Thyroid gland (tissue), 4 donors: ENCODE measurements around the gene FREM3. TPM values are rescaled to one million over a fixed set of nuclear protein-coding genes. Genes with fewer than 3 reads are reported as not detected.
"Not testable (repeated sequence)": the region's sequence is repeated elsewhere in the genome, so short reads cannot be mapped to it uniquely, and the experiment has no call there.

Experiments
- DNase-seq, 2 donors: peaks; one replicate each; pipeline ENCODE4 v3.0.0-alpha.2; 2019
- H3K27ac ChIP-seq, 3 donors: fragments of 200-600 bp; sonication (generic); 1 replicate in 2 of 3; 2 replicates in 1 of 3; pipeline ENCODE4 v1.5.1; 2016 to 2019; ENCODE audit warnings: mild to moderate bottlenecking in 1 of 3, moderate library complexity in 1 of 3
- H3K27me3 ChIP-seq: fragments of 200-600 bp; sonication (generic); one replicate; pipeline ENCODE4 v1.5.1; 2019
- H3K36me3 ChIP-seq, 2 donors: fragments of 200-600 bp; sonication (generic); one replicate each; pipeline ENCODE4 v1.5.1; 2016 to 2019
- H3K4me1 ChIP-seq, 2 donors: fragments of 200-600 bp; sonication (generic); one replicate each; pipeline ENCODE4 v1.5.1; 2017 to 2019
- H3K4me3 ChIP-seq, 3 donors: fragments of 200-600 bp; sonication (generic); replicated peaks in 1 of 3; 1 replicate in 2 of 3; 2 replicates in 1 of 3; pipeline ENCODE4 v1.5.1; 2016; ENCODE audit warnings: mild to moderate bottlenecking in 1 of 3
- H3K9me3 ChIP-seq: fragments of 200-600 bp; sonication (generic); one replicate; pipeline ENCODE4 v1.5.1; 2017
- POLR2A ChIP-seq, 2 donors: fragments of 450-650 bp; IDR thresholded peaks; one replicate each; pipeline ENCODE4 v1.6.1; 2017; ENCODE audit warnings: antibody characterized with exemption in 2 of 2, mild to moderate bottlenecking in 2 of 2, moderate library complexity in 1 of 2
- WGBS, 2 donors: methylation state at CpG; one replicate each; pipeline ENCODE4 v1.1.5; 2017; 5-methylcytosine and 5-hydroxymethylcytosine counted together
- intact Hi-C: fragments of 100-400 bp; cut with DNase I; formaldehyde crosslinking; loops from one replicate; pipeline ENCODE4 v1.15.1; 2023
- total RNA-seq, 4 donors: library from RNA; depleted of rRNA; stranded (reverse); fragments of >200 nt; gene quantifications; one replicate each; pipeline ENCODE4 v1.2.3, GENCODE V29; 2016
- TF ChIP-seq, protein P1 (sequence below), 6 experiments: fragments of 200-600 bp in 3 of 6; fragments of 450-650 bp in 3 of 6; sonication (generic) in 3 of 6; IDR thresholded peaks; one replicate each; pipeline ENCODE4 v1.5.1; 2016 to 2019; ENCODE audit warnings: antibody characterized with exemption in 6 of 6, mild to moderate bottlenecking in 2 of 6, inconsistent platforms in 1 of 6, moderate library complexity in 1 of 6

Gene FREM3
- not detected for total RNA-seq

DNA sequence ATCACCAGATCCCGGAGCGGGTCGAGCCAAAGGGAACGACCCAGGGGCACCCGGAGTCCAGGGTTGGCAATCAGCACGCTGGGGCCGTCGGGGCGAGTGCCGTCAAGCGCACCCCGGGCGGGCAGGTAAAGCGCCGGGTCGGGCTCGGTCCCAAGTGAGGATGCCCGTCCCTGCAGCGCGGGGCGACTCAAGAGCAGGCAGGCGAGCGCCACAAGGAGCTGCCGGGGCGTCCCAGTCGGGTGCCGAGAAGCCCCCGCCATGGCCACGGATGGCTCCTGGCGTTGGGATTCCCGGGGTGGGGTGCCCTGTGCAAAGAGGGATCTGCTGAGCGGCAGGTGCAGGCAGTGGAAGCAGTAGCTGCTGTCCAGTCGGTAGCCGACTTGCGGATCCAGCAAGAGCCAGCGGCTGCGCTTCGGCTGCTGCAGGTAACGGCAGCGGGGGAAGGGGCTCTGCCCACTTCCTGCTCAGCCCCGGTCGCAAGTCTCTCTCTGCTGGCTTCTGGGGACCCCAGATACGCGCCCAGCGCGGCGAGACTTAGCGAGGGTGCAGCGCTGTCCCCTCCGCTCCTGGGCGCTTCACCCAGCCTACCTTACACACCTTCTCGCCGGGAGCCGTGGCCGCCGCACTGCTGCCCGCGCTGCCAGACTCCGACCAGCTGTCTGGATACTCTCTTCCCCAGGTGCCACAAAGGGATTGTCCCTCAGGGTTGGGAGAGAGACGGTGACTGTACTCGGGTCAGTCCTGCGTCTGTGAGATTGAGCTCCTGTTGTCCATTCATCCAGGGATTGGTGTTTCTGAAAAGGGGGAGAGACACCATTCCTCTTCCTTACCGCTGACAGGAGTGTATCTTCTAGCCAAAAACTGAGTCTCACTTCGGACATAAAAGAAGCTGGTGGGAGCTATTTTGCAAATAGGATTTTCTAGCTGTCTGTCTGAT, at the start of gene FREM3:
Gene FREM3, minus strand, starts transcription at position 260 of the 937 bp plus-strand sequence. Its CDS starts 0 bp downstream, at position 260.
- WGBS, 2 donors = 3 to 10% methylated on average over 14 to 21 of the region's 64 CpGs
- no peaks in the 10 kb centered on the region for H3K36me3 ChIP-seq
- peak within 1 kb of the TSS in 1 of 3 donors; percentile 5 for H3K4me3 ChIP-seq
- TF ChIP-seq, protein P1, sequence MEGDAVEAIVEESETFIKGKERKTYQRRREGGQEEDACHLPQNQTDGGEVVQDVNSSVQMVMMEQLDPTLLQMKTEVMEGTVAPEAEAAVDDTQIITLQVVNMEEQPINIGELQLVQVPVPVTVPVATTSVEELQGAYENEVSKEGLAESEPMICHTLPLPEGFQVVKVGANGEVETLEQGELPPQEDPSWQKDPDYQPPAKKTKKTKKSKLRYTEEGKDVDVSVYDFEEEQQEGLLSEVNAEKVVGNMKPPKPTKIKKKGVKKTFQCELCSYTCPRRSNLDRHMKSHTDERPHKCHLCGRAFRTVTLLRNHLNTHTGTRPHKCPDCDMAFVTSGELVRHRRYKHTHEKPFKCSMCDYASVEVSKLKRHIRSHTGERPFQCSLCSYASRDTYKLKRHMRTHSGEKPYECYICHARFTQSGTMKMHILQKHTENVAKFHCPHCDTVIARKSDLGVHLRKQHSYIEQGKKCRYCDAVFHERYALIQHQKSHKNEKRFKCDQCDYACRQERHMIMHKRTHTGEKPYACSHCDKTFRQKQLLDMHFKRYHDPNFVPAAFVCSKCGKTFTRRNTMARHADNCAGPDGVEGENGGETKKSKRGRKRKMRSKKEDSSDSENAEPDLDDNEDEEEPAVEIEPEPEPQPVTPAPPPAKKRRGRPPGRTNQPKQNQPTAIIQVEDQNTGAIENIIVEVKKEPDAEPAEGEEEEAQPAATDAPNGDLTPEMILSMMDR (IDR thresholded peaks at IDR 0.05) = no peak
- no peak for TF ChIP-seq POLR2A (IDR thresholded peaks at IDR 0.05)
- intact Hi-C loops = no loop called here
- peak; percentile 3 to 7 for DNase-seq
- H3K9me3 ChIP-seq = no peaks in the 10 kb centered on the region
- peaks cover 12% of the 10 kb centered on the region for H3K27me3 ChIP-seq
- H3K27ac ChIP-seq = no peak within 1 kb of the TSS
- peaks cover 13 to 16% of the 10 kb centered on the region in 2 donors for H3K4me1 ChIP-seq

DNA sequence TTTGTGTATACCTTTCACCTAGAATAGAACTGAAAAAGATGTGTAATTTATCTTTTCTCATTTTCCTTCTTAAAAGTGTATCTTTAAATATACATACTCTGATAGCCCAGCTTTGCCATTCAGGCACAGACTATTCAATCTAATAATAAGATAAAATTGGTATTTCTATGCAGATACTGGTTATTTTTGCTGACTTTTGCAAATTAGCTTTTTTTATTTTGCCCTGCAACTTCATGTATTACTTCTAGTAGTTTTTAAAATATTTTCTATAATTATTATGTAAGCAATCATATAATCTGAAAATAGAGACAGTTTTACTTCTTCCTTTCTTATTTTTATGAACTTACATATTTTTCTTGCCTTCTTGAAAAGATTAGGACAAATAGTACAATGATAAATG, 45.4 kb upstream of the FREM3 start:
- H3K27me3 ChIP-seq = no peaks in the 10 kb centered on the region
- intact Hi-C loops = no loop called here
- no peaks in the 10 kb centered on the region for H3K4me1 ChIP-seq
- no peak overlapping the region for H3K4me3 ChIP-seq
- H3K27ac ChIP-seq = no peak overlapping the region
- DNase-seq = no peak
- H3K9me3 ChIP-seq = no peaks in the 10 kb centered on the region
- no peaks in the 10 kb centered on the region for H3K36me3 ChIP-seq
- TF ChIP-seq POLR2A (IDR thresholded peaks at IDR 0.05) = no peak
- TF ChIP-seq, protein P1 (IDR thresholded peaks at IDR 0.05) = no peak

DNA sequence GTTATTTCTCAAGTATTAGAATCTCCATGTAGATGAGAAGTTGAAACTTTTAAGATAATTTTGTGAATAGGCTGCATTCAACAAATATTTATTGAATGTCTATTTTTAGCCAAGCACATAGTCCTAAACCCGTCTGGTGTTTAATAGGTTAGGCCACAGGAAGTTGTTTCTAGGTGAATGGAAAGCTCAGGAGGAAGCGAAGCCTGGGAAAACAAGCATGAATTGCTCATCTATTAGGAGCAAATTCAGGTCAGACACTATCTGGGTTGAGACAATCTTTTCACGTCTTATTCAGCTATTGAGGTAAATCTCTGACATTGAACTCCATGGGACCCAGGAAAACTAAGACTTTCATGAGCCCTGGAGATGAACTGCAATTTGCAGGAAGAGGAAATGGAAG, 43.1 kb upstream of the FREM3 start:
- no peaks in the 10 kb centered on the region for H3K4me1 ChIP-seq
- intact Hi-C loops = no loop called here
- H3K27me3 ChIP-seq = no peaks in the 10 kb centered on the region
- no peaks in the 10 kb centered on the region for H3K9me3 ChIP-seq
- 78 to 82% methylated on average over 3 of the region's 3 CpGs for WGBS, 2 donors
- TF ChIP-seq, protein P1 (IDR thresholded peaks at IDR 0.05) = no peak
- no peak for TF ChIP-seq POLR2A (IDR thresholded peaks at IDR 0.05)
- no peak for DNase-seq
- no peak overlapping the region for H3K4me3 ChIP-seq
- no peak overlapping the region for H3K27ac ChIP-seq
- no peaks in the 10 kb centered on the region for H3K36me3 ChIP-seq

DNA sequence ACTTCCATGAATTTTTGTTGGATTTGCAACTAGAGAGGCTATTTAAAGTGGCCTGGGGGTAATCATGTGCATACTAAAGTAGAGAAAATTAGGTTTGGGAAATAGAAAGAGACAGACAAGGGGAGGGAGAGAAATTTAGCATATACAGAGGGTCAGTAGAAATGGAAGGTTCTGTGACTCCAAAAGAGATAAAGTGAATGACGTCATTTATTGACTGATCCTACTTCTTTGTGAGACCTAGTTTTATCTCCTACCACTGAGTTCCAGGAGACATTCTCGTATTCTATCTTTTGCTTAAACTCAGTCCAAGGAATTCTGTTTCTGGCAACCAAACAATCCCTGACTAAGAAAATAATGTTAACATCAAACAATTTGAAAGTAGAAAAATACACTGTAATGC, 42.4 kb upstream of the FREM3 start:
- no peaks in the 10 kb centered on the region for H3K36me3 ChIP-seq
- no peaks in the 10 kb centered on the region for H3K27me3 ChIP-seq
- H3K4me3 ChIP-seq = no peak overlapping the region
- no peak for DNase-seq
- H3K27ac ChIP-seq = no peak overlapping the region
- H3K9me3 ChIP-seq = no peaks in the 10 kb centered on the region
- intact Hi-C loops = no loop called here
- no peak for TF ChIP-seq POLR2A (IDR thresholded peaks at IDR 0.05)
- TF ChIP-seq, protein P1 (IDR thresholded peaks at IDR 0.05) = no peak
- WGBS, 2 donors = 44 to 70% methylated on average over 2 of the region's 2 CpGs
- H3K4me1 ChIP-seq = no peaks in the 10 kb centered on the region

DNA sequence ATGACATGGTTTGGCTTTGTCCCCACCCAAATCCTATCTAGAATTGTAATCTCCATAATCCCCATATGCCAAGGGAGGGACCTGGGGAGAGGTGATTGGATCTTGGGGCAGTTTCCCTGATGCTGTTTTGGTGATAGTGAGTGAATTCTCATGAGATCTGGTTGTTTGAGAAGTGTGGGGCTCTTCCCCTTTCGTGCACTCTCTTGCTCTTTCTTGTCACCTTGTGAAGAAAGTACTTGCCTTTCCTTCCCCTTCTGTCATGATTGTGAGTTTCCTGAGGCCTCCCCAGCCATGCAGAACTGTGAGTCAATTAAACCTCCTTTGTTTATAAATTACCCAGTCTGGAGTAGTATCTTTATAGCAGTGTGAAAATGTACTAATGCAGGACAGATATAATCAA, 36.4 kb upstream of the FREM3 start:
- intact Hi-C loops = no loop called here
- Histone ChIP-seq H3K36me3 (no peaks in the 10 kb centered on the region), H3K27me3 (no peaks in the 10 kb centered on the region), H3K4me3 (no peak overlapping the region), H3K9me3 (no peaks in the 10 kb centered on the region), H3K4me1 (no peaks in the 10 kb centered on the region), H3K27ac (no peak overlapping the region)
- no peak for TF ChIP-seq POLR2A (IDR thresholded peaks at IDR 0.05)
- TF ChIP-seq, protein P1 (IDR thresholded peaks at IDR 0.05) = no peak
- WGBS, 2 donors = 50 to 57% methylated on average over 1 of the region's 1 CpG
- no peak for DNase-seq

DNA sequence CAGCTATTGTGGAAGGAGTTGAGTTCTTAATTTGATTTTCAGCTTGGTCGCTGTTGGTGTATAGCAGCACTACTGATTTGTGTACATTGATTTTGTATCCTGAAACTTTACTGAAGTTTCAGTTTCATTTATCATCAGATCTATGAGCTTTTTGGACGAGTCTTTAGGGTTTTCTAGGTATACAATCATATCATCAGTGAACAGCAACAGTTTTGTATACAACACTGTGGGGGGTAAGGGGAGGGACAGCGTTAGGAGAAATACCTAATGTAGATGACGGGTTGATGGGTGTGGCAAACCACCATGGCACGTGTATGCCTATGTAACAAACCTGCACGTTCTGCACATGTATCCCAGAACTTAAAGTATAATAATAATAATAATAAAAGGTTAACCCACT, 35.6 kb upstream of the FREM3 start:
- H3K4me3 ChIP-seq, H3K27ac ChIP-seq, H3K9me3 ChIP-seq, H3K4me1 ChIP-seq, H3K27me3 ChIP-seq, DNase-seq, H3K36me3 ChIP-seq, intact Hi-C loops: not testable (repeated sequence)
- WGBS, 2 donors = 63 to 81% methylated on average over 6 of the region's 6 CpGs
